GM19240 (cell line): ENCODE measurements around the gene ATP2B1.

Source experiments
- DNase-seq: peaks from one replicate; pipeline ENCODE4 v3.0.0; 2011; ENCODE audit warnings: low spot score; ENCODE audit not compliant: insufficient read length

ATP2B1 gene

DNA sequence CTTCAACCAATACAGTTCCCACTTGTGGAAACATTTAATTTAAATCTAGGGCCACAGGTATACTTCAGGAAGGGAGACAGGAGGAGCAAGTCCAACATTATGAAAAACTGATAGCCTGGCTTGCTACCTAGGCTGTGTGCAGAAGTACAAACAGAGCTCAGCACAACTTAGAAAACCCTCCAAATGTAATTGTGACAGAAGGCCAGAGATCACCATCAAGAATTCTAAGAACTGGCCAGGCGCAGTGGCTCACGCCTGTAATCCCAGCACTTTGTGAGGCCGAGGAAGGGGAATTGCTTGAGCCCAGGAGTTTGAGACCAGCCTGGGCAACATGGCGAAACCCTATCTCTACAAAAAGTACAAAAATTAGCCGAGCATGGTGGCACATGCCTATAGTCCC is 14.1 kb downstream of the ATP2B1 start:
- no peak for DNase-seq

- no peak for DNase-seq
These were observed 14.9 kb downstream of the ATP2B1 start for GRCh38 chr12:89693639-89694202.

DNA sequence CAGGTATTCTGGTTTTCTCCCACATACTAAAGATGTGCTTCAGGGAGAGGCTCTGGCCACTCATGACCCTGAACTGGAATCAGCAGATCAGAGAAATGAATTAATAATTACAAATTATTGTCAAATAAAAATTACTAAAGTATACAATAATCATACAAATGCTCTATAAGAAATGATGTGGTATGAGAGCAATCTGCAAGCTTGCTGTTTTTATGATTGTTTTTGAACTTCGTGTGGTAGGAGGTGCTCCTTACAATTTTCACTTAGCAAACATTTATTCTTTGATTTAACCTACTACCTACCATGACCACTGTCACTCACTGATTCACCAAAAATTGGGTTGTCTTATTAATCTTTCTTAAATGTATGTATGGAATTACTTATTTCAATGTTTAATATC is 16.2 kb downstream of the ATP2B1 start:
- DNase-seq = no peak

GRCh38 chr12:89691659-89692058 is 17.0 kb downstream of the ATP2B1 start:
- no peak for DNase-seq

- no peak for DNase-seq
These were observed 17.7 kb downstream of the ATP2B1 start for GRCh38 chr12:89690925-89691324.

- no peak for DNase-seq
These were observed 19.3 kb downstream of the ATP2B1 start for GRCh38 chr12:89689306-89689705.

DNA sequence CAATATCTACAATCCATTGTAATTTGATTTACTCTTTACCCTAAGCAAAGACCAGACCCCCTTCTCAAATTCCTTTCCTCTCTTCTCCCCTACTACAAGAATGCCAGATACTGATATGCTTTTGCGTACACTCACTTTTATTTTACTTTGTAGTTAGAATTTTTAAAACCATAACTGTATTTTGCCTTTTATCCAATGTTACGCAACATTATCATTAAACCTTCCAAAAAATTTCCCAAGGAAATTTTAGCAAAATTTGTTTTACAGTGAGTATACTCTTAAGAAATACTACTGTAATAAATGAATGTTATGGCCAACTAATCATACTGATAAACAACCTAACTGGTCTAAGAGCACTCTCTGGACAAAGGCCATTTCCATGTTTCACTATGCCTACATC is 22.3 kb downstream of the ATP2B1 start:
- no peak for DNase-seq

DNA sequence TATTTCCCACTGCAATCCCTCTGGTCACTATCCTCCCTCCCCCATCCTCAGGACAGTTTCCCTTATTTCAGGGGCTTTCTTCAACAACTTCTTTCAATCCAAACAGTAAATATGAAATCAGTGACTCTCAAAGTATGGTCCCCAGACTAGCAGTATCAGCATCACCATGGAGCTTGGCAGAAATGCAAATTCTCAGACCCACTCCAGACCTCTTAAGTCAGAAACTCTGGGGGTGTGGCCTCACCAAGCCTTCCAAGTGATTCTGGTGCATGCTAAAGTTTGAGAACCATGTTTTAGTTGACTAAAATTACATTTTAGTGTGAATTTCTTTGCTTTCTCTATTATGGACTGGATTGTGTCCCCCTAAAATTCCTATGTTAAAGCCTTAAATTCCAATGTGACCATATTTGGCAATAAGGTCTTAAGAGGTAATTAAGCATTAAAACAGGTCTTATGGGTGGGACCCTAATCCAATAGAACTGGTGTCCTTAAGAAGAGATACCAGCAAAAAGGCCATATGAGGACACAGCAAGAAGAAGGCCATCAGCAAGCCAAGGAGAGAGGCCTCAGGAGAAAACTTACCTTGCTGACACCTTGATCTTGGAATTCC is 23.2 kb downstream of the ATP2B1 start:
- no peak for DNase-seq

- DNase-seq = no peak
These were observed 24.5 kb downstream of the ATP2B1 start for GRCh38 chr12:89684136-89684535.

GRCh38 chr12:89682284-89682683 is 26.4 kb downstream of the ATP2B1 start:
- DNase-seq = no peak

DNA sequence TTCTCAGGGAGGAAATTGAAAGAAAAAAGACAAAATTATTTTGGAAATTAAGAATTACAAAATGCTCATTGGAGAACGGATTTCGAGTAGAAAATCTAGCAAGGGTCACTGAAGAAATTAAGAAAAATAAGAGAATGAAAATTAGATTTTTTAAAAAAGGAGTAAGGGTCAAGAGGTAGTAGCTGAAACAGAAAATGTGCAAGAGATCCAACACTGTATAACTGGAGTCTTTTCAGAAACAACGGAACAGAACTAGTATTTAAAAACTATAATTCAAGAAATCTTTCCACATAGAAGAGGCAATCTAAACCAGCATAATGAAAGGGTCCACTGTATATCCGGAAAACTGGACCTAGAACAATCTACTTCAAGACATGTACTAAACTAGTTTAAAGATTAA is 28.2 kb downstream of the ATP2B1 start:
- no peak for DNase-seq

DNA sequence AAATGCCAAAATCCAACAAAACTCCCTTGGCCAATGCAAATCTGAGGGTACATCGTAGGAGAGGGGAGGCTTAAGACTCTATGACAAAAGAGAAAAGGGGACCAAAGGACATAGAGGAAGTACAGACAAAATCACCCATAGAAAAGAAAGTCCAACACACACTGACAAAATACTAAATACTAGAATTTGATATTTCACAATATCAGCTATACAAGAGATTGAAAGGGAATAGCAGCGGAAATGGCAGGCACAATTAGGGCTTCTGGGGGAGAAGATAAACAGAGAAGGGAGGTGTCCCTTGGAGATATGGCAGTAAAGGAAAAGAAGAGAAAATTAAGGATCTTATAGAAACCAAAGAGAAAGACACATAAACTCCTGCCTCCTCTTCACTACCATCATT is 29.0 kb downstream of the ATP2B1 start:
- no peak for DNase-seq

DNA sequence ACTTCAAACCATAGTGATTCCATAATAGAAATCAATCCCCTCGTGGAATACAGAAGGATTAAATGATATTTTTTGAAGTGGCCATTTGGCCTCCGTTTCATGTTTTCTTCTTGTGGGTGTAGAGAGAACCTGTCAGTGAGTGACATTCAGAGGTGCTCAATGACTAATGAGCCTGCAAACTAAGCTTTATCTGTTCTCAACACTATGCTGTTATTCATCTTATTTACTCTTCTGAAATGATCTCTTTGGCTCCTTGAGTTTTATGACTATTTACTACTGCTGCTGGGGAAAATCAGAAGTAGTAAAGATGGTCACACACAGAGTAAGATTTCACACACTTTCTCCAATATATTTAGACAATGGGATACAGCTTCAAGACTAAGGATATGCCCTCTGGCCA is 30.4 kb downstream of the ATP2B1 start:
- no peak for DNase-seq

DNA sequence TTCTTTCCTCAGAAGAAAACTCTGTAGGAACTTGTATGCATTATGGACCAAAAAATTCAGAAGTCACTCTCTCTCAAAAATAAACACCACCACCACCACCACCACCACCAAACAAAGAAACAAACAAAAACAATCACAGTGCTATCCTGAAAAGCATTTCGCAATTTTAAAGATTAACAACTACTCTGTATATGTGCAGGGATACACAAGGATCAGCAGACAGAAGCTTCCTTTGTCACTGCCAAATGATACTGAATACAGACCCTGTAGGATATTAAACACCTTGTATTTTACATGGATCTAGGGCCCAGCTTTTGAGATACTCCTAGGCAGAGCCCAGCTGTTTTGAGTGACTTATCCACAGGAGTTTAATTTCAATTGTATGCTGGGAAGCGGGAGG is 31.7 kb downstream of the ATP2B1 start:
- no peak for DNase-seq

DNA sequence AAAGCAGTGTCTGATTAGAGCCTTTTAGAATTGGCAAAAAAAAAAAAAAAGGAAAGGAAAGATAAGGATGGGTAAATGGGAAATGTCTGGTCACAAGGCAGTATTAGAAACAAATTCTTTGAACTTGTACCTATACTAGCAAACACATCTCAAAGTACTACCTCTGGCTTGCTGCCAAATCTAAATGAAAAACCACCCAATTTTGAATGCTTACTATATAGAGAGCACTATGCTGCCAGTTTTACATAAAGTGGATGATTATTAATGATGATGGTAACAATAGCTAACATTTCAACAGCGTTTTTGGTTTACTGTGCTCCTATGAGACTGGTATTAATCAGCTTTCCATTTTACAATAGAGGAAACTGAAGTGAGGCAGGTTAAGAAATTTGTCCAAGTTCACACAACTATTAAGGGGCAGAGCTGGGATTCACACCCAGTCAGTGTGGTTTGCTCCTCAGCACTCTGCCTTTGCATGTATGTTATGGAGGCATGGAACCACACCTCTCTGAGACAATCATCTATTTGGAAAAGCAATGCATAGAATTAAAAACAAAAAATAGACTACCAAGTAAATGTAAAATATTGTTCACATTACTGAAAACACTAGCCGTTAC is 34.2 kb downstream of the ATP2B1 start:
- no peak for DNase-seq

DNA sequence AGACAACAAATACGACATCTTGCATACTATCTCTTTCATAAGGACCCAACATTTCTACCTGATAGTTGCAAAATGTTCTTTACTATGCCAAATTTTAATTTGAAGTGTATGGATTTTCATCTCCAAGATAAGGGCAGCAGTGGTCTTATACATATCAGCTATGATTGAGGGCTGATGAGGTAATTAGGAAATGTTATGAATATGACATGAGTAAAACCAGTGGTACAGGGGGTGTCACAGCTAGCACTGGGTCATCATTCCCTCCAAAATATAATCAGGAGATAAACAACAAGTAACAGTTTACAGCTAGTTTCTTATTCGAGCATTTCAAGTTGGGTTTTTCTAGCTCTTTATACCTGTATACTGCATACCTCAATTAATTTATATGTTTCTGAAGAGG is 35.0 kb downstream of the ATP2B1 start:
- DNase-seq = no peak

GRCh38 chr12:89672589-89672979 is 36.1 kb downstream of the ATP2B1 start:
- no peak for DNase-seq

DNA sequence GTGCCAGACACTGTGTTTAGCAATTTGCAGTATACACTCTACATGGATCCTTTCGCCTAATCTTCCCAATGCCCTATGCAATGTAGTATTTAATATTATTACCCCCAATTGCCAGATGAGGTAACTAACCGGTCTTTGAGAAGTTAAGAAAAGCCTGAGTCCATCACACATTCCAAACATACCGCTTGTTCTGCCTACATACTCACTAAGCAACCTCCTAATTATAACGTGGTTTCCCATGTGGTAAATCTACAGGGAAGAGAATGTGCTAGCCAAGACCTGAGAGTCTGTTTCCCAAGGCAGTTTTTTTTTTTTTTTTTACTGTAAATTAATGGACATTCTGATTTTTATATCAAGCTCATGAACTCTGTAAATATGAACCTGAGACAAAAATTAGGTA is 37.2 kb downstream of the ATP2B1 start:
- DNase-seq = no peak

- no peak for DNase-seq
These were observed 39.4 kb downstream of the ATP2B1 start for GRCh38 chr12:89669197-89669596.

DNA sequence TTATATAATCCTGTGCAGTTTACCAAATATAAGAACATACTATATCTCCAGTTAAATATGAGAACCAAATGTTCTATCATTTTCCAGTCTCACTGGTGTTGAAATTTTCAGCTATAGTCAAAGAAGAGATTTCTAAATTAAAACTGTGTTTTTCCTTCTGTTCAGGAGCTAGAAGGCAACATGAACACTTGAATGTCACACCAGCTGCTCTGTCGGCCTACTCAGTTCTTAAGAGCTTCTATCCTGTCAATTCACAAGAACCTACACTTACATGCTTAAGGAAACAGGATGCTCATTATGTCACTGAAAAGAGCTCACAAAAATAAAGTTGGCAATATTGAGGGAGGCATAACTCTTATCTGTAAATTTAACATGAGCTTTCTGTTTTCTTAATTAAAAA is 43.1 kb downstream of the ATP2B1 start:
- DNase-seq = no peak

GRCh38 chr12:89664441-89664840 is 44.2 kb downstream of the ATP2B1 start:
- DNase-seq = no peak

DNA sequence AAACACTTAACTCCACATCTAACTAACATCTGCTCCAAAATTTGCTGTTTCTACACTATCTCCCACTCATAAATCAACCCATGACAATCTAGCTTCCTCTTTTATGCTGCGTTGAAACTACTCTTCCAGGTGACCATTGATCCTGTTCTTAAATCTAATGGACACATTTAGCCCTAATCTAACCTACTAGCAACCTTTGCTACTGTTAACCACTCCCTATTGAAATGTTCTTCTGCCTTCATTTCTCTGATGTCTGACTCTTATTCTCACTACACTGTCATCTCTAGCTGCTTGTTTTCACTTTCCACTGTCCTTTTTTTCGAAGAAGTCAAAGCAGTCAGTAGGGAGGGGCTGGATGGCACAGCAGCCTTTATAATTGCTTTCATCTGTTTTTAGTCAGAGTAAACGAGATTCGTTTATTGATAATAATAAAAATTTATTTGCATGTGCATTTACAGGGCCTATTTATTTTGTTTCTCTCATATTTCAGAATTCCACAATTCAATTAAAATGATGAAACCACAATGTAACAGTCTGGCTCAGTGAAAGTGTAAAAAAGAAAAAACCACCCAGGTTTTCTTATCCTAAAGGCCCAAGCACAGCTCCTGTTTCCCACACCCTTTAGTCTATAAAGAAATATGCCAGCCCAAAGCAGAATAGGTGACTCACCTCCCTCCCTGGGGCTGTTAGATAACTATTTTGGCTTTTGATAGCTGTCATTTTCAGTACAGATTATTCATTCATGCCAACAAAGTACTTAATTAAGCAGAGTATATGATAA is 44.9 kb downstream of the ATP2B1 start:
- no peak for DNase-seq

DNA sequence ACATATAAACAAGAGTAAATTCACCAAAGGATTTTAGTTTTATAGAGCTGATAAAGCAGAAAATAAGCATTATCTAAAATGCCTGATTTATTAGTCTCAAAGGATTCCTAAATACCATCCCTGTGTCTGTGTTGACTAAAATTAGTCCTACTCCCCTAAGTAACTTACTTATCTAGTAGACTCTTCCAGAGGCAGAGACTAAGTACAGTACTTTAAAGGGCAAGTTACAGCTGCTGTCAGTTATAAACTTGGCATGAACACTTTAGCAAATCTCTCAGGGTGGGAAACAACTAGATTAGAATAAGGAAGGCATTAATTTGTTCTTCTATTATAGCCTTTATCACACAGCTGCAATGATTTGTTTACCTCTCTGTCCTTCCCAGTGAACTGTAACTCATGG is 46.0 kb downstream of the ATP2B1 start:
- no peak for DNase-seq
